ENCODE measurements around the gene REN.

The REN gene

GRCh38 chr1:204153667-204154066 is 12.5 kb downstream of the REN start:
- DNase-seq (ENCODE audit: low read depth in 2 of 2), result no peak

DNA sequence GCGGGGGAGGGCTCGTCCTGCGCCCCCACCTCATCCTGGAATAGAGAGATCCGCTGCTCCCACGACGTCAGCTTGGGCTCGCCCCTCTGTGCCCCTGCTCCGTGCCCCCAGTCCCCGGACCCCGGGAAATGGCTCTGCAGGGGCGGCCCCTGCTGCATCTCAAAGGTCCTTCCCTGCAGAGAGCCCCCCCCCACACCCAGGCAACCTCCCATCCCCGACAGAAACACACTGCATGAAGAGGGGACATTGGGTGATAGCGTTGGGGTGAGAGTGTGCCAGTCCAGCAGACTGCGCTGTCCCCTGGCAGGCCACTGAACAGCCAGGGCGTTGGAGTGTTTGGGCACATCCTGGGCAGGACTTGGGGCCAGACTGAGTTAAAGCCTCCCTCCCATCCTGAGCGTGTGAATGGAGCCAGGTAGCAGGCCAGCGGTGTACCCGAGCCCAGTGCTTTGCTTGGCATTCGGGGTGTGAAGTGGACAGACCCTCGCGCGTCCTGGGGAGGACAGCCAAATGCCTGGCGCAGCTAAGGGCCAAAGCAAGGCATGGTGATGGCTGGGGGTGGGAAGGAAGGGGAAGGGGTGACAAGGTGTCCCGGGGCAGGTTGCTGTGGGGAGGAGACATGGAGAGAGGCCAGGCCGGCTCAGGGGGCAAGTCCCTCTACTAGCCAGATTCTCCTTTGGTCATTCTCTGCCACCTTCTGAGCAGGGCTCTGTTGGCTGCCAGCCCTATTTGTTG is 13.7 kb downstream of the REN start:
- DNase-seq (ENCODE audit: low read depth in 2 of 2), result no peak

DNA sequence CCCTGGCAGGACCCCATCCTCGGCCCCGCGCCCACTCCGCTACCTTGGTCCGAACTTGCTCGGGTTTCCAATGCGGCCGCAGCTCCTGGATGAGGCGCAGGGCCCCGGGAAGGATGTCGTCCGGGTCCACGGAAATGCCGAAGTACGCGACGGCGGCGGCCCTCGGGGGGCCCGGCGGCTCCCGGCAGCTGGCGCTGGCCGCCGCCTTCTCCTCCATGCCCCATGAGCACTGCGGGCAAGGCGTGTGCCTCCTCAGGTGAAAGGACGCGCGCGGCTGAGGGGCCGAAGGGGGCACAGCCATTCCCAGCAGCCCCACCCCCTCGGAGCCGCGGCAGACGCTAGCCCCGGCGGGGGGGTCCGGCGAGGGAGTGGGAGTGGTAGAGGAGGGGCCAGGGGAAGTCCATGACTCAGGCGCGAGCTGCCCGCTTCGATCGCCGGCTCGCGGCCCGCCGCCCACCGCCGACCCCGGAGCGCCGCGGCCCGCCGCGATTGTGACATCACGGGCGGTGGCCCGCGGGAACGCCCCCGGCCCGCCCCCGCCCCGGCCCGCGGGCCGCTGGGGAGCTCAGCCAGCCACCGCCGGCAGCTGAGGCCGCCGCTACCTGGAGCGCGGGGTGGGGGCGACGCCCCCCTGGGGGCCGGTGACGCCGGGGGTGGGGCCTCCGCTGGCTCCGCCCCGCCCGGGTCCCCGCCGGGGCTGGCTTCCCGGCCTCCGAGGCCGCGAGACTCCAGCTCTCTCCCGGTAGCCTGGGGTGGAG is 14.4 kb downstream of the REN start, which contains the start of gene ETNK2:
ETNK2 (minus strand) TSS at position 493 of the 758 bp plus-strand sequence; CDS start at position 301, 192 bp downstream.
- peak; percentile 21 to 58 for DNase-seq (ENCODE audit: low read depth in 2 of 2)

DNA sequence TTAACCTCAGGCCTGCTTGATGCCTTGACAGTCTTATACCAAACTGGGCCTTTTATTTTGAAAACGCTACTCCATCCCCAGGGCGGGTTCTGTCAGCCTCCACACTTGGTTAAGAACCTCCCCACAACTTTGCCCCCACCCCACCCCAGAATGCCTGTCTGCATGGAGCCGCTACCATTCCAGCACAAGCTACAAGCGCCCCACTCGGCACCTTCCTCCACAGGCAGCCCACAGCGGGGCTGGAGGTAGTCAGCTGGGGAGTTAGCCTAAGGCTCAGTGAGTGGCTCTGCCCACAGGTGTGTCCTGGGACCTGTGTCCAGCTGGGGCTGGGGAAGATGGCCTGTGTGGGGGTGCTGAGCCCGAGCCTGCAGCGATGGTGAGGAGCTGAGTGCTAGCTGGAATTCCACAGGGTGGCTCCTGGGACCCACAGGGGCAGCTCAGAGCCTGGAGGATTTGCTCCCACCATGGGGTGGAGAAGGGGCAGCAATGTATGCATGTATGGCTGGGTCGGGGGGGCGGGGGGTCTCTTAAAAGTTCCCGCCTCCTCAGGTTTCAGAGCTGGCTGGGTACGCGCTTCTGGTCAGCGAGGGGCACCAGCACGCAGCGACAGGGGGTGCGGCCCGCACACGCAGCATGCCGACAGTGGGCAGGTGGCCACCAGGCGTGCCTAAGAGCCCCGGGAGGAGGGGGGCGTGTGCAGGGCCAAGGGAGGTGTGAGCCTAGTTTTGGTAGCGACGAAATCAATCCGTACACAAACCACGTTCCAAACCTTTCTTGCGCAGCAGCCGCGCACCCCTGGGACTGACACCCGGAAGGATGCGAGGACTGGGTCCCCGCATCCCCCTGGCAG is 15.2 kb downstream of the REN start:
- DNase-seq (ENCODE audit: low read depth in 2 of 2), result no peak

- no peak for DNase-seq (ENCODE audit: low read depth in 2 of 2)
Observed at GRCh38 chr1:204149635-204150565, 16.2 kb downstream of the REN start.

- no peak for DNase-seq (ENCODE audit: low read depth in 2 of 2)
Observed at GRCh38 chr1:204149107-204149506, 17.0 kb downstream of the REN start.

DNA sequence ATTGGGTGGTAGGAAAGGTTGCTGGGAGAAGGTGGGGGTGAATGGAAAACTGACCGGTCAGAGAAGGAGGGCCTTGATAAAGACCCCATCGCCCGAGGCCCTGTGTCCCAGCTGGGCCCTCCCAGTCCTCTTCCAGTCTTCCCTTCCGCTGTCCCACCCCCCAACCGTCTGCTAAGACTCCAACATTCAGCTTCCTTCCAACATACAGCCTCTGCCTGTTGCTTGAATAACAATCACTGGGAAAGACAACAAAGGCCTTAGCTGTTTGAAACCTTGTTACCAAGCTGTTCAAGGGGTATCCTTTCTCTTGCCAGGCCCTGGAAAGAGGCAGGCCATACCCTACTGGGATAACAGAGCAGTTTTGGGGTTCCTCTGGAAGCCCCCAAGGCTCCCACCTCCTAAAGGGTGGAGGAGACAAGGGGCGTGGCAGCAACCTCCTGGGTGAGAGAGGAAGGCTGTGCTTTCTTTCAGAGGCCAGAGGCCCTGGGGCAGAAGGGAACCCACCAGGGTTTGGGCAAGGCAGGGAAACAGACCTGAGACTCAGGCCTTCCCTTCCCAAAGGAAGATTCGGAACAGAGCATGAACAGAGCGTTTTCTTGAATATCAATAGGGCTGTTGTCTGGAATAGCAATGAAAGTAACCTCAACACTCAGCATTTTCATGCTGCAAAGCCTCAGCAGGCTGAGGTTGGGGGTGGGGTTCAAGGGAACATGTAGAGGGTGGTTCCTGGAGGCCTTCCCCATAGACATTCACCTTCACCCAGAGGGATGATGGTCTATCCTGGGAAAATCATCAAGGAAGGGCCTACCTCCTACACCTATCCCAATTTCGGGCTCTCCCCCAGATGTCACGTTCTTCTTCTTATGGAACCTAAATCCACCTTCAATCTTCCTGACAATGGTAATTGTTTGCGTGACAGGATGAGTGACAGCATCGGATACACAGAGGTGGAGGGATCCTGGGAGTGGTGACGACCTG is 18.4 kb downstream of the REN start:
- DNase-seq (ENCODE audit: low read depth in 2 of 2), result no peak

DNA sequence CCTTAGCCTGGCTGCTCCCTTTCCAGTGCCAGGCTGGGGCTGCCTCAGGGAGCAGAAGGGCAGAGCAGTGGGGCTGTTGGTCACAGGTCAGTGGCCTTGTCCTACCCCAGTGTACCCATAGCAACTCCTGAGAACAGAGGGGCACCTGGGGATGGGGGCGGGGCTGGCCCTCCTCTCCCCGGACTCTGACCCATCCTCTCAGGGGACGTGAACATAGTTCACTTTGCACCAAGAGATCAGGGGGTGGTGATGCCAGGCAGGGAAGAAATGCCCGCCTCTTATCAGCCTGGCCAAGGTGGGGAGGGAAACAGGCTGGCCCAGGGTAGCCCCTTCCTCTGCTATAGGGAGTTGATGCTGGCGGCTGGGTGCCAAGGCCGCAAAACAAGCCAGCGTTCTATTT is 19.2 kb downstream of the REN start:
- DNase-seq (ENCODE audit: low read depth in 2 of 2), result no peak

GRCh38 chr1:204146309-204146708 is 19.8 kb downstream of the REN start:
- DNase-seq (ENCODE audit: low read depth in 2 of 2), result no peak

- no peak for DNase-seq (ENCODE audit: low read depth in 2 of 2)
Observed at GRCh38 chr1:204145033-204145504, 21.1 kb downstream of the REN start.

GRCh38 chr1:204143276-204144041 is 22.7 kb downstream of the REN start:
- DNase-seq (ENCODE audit: low read depth in 2 of 2), result no peak

DNA sequence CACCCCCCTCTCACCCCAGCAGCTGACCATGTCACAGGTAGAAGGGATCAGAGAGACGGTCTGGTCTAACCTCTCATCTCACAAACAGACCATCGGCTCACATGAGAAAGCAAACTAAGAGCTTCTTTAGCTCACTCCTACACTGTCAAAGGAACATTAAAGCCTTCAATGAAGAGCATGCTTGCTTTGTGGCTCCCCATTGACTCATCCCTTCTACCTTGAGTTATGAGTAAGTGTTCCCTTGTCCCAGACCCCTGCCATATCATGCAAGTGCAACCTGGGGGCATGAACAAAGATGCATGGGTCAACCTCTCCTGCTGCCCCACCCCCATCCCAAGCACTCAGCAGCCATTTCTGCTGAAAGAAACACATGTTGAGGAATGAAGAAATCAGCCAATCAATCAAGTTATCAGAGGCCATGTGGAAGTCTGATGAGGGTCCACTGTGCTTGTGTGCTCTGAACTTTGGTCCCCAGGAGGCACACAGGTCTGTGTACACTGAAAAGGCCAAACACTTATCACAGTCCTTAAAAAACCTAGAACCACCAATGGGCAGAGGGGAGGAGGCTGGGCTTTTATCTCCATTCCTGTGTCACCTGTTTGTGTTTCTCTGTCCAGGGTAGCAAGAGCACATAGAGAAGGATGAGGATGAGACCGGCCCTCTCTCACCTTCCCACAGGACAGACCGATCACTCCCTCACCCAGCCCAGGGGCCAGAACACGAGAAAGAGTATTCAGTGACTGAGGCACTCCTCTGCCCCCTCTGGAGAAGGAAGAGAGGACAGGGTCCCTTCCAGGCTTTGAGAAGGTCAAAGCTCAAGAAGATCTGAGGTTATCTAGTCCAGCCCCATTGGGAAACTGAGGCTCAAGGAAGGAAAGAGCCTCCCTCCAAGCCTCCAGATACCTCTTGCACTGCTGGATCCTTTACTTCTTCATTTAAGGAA is 23.8 kb downstream of the REN start:
- no peak for DNase-seq (ENCODE audit: low read depth in 2 of 2)

DNA sequence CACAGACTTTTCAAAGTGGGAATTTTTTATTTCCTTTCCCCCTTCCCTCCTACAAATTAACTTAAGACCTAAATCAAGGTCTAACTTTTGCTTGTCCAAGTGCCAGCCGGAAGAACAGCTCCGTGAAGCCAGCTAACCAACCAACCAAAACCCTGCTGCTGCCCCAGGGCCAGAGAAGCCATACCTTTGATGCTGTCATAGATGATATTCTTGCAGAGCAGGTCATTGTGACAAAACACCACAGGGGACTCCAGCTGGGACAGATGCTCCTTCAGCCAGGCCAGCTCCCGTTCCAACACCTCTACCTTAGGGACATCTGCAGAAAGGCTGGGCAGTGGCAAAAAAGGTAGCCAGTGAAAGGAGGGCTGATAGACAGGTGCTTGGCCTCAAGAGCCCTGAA is 25.0 kb downstream of the REN start:
- DNase-seq (ENCODE audit: low read depth in 2 of 2), result no peak

DNA sequence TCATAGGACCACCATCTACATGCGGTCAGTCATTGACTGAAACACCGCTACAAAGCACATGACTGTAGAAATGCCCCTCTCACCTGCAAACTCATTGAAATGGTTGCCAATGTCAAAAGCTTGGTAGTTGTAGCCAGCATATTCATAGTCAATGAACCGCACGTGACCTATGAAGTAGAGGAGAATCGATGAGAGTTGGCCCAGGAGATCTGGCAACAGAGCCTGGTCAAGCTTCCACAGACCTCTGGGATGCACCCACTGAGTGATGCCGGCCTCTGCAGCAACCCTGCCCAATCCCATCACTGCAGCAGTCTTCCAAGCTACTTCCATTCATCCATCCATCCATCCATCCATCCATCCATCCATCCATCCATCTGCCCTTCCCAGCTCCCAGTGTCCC is 26.2 kb downstream of the REN start:
- DNase-seq (ENCODE audit: low read depth in 2 of 2), result no peak

- DNase-seq (ENCODE audit: low read depth in 2 of 2), result no peak
Observed at GRCh38 chr1:204139088-204139487, 27.0 kb downstream of the REN start.

DNA sequence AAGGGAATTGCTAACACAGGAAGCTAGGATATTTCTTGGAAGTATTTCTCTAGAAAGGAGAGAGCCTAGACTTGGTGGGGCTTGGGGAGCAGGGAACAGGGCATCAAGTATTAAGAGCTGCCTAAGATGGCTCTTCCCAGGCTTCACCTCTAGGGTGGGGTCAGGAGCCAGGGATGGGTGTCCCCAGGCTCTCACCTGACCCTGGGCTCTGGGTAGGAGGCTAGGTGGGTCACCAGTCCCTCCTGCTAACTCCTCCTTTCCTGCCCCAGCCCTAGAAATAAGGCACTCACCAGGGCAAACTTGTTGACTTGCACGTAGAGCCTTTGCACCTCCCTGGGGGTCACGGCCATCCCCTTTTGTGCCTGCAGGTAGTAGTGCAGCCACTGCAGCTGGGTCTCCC is 29.3 kb downstream of the REN start:
- no peak for DNase-seq (ENCODE audit: low read depth in 2 of 2)

DNA sequence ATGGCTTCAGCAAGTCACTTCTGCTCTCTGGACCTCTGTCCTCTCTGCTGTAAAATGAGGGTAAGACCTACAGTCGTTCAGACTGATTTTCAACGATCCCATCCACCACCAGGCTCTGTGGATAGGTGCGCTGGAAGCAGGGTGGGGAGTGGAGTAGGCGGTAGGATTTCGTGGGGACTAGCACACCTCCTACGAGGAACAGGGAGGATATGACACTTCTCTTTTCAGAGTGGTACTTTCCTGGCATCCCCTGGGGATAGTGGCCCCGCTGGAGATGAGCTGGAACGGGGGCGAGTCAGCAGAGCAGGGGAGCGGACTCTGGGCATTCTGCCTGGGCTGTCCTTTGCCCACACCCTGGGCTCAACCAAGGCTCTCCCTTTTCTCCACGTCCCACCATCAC is 32.0 kb downstream of the REN start:
- no peak for DNase-seq (ENCODE audit: low read depth in 2 of 2)

GRCh38 chr1:204132718-204133117 is 33.4 kb downstream of the REN start:
- DNase-seq (ENCODE audit: low read depth in 2 of 2), result no peak
